Liver (tissue), 9 donors: ENCODE data around the gene DPEP3. TPM values are rescaled to one million over a fixed set of nuclear protein-coding genes. Genes with fewer than 3 reads are reported as not detected.

ENCODE experiments used
- DNase-seq: peaks from one replicate; pipeline ENCODE4 v3.0.0-alpha.2; 2017; ENCODE audit warnings: low spot score
- H3K27ac ChIP-seq, 2 donors: one replicate each; pipeline ENCODE4 v1.7.0; 2013; ENCODE audit warnings: inconsistent platforms in 2 of 2, low read length in 2 of 2, control low read depth in 1 of 2, low read depth in 1 of 2, mild to moderate bottlenecking in 1 of 2
- H3K27me3 ChIP-seq, 4 donors: one replicate each; pipeline versions ENCODE4 v1.6.1 to v1.7.0; 2013; ENCODE audit warnings: low read length in 3 of 4, inconsistent platforms in 1 of 4, mild to moderate bottlenecking in 1 of 4, moderate library complexity in 1 of 4; ENCODE audit not compliant: control insufficient read depth in 4 of 4, insufficient read depth in 4 of 4
- H3K36me3 ChIP-seq, 4 donors: one replicate each; pipeline versions ENCODE4 v1.6.1 to v1.7.0; 2013; ENCODE audit warnings: low read length in 3 of 4, mild to moderate bottlenecking in 3 of 4, low read depth in 1 of 4, moderate library complexity in 1 of 4; ENCODE audit not compliant: control insufficient read depth in 4 of 4, insufficient read depth in 3 of 4
- H3K4me1 ChIP-seq, 4 donors: one replicate each; pipeline versions ENCODE4 v1.6.1 to v1.7.0; 2013; ENCODE audit warnings: low read length in 3 of 4, mild to moderate bottlenecking in 3 of 4, moderate library complexity in 1 of 4; ENCODE audit not compliant: control insufficient read depth in 4 of 4, insufficient read depth in 4 of 4
- H3K4me3 ChIP-seq, 3 donors: one replicate each; pipeline versions ENCODE4 v1.6.1 to v1.7.0; 2013; ENCODE audit warnings: low read length in 3 of 3, control low read depth in 1 of 3, low read depth in 1 of 3, mild to moderate bottlenecking in 1 of 3
- H3K9ac ChIP-seq, 2 donors: one replicate each; pipeline ENCODE4 v1.7.0; 2013; ENCODE audit warnings: low read length in 2 of 2, mild to moderate bottlenecking in 2 of 2, moderate library complexity in 2 of 2, control low read depth in 1 of 2, low read depth in 1 of 2
- H3K9me3 ChIP-seq, 4 donors: one replicate each; pipeline versions ENCODE4 v1.6.1 to v1.7.0; 2013; ENCODE audit warnings: low read length in 3 of 4; ENCODE audit not compliant: control insufficient read depth in 4 of 4
- ATF3 ChIP-seq: IDR thresholded peaks from 2 replicates; pipeline ENCODE4 v1.6.1; 2016; ENCODE audit warnings: antibody characterized with exemption
- FOXA1 ChIP-seq: IDR thresholded peaks from 2 replicates; pipeline ENCODE4 v1.6.1; 2016; ENCODE audit warnings: antibody characterized with exemption
- FOXA2 ChIP-seq: IDR thresholded peaks from 2 replicates; pipeline ENCODE4 v1.6.1; 2016; ENCODE audit warnings: antibody characterized with exemption
- GABPA ChIP-seq, 2 donors: IDR thresholded peaks in 1 of 2; conservative IDR thresholded peaks in 1 of 2; 2 replicates each; pipeline ENCODE4 v1.6.1; 2016; ENCODE audit warnings: antibody characterized with exemption in 2 of 2, mild to moderate bottlenecking in 1 of 2, moderate library complexity in 1 of 2
- HNF4A ChIP-seq, 2 donors: conservative IDR thresholded peaks; 2 replicates each; pipeline ENCODE4 v1.6.1; 2016; ENCODE audit warnings: antibody characterized with exemption in 2 of 2, mild to moderate bottlenecking in 2 of 2
- HNF4G ChIP-seq: IDR thresholded peaks from 2 replicates; pipeline ENCODE4 v1.6.1; 2016; ENCODE audit warnings: antibody characterized with exemption
- JUND ChIP-seq, 2 donors: IDR thresholded peaks; 2 replicates each; pipeline ENCODE4 v1.6.1; 2016; ENCODE audit warnings: antibody characterized with exemption in 2 of 2
- MAX ChIP-seq: IDR thresholded peaks from 2 replicates; pipeline ENCODE4 v1.6.1; 2016; ENCODE audit warnings: antibody characterized with exemption
- NR2F2 ChIP-seq: IDR thresholded peaks from 2 replicates; pipeline ENCODE4 v1.6.1; 2016; ENCODE audit warnings: antibody characterized with exemption
- RAD21 ChIP-seq, 2 donors: IDR thresholded peaks; 2 replicates each; pipeline ENCODE4 v1.6.1; 2016; ENCODE audit warnings: antibody characterized with exemption in 2 of 2, mild to moderate bottlenecking in 2 of 2
- REST ChIP-seq: IDR thresholded peaks from 2 replicates; pipeline ENCODE4 v1.6.1; 2016; ENCODE audit warnings: antibody characterized with exemption, mild to moderate bottlenecking
- RXRA ChIP-seq, 2 donors: IDR thresholded peaks; 2 replicates each; pipeline ENCODE4 v1.6.1; 2017 to 2018; ENCODE audit warnings: antibody characterized with exemption in 2 of 2, mild to moderate bottlenecking in 1 of 2
- SP1 ChIP-seq: IDR thresholded peaks from 2 replicates; pipeline ENCODE4 v1.6.1; 2018; ENCODE audit warnings: antibody characterized with exemption, mild to moderate bottlenecking
- TAF1 ChIP-seq: conservative IDR thresholded peaks from 2 replicates; pipeline ENCODE4 v1.6.1; 2016; ENCODE audit warnings: antibody characterized with exemption, mild to moderate bottlenecking
- YY1 ChIP-seq: IDR thresholded peaks from 2 replicates; pipeline ENCODE4 v1.6.1; 2016; ENCODE audit warnings: antibody characterized with exemption, mild to moderate bottlenecking
- WGBS: extraction: QIAGEN DNeasy Blood & Tissue Kit; methylation state at CpG from one replicate; pipeline ENCODE4 v1.1.7; 2013; 5-methylcytosine and 5-hydroxymethylcytosine counted together
- polyA plus RNA-seq, 2 donors: library from polyadenylated mRNA; stranded (reverse) in 1 of 2; unstranded in 1 of 2; fragments of 200-250 nt in 1 of 2; fragments of >200 nt in 1 of 2; fragmentation: Nextera tagmentation in 1 of 2; extraction: Ambion mirVana in 1 of 2; gene quantifications; one replicate each; pipeline versions ENCODE4 v1.2.1 to v1.2.3, GENCODE V29; 2013 to 2015
- total RNA-seq, 2 donors: library from RNA; depleted of rRNA; stranded (reverse); fragments of >200 nt; gene quantifications; one replicate each; pipeline ENCODE4 v1.2.3, GENCODE V29; 2014
- TF ChIP-seq, protein P1 (sequence below): IDR thresholded peaks from 2 replicates; pipeline ENCODE4 v1.6.1; 2016; ENCODE audit warnings: antibody characterized with exemption
- TF ChIP-seq, protein P2 (sequence below): fragments of 150-350 bp; IDR thresholded peaks from 2 replicates; pipeline ENCODE4 v1.5.1; 2017; ENCODE audit warnings: improper control_type of control experiment, low read depth, low read length; ENCODE audit not compliant: missing input control
- donor health status: healthy.
- donor health status: healthy.
- donor health status: healthy.
- donor health status: healthy.
- donor health status: healthy.

DPEP3 gene
- total and polyA plus RNA-seq, 4 donors, result 0.08 to 0.37 (median 0.22) TPM; not detected in 1

GRCh38 chr16:67977005-67977404 is 3.3 kb downstream of the DPEP3 start:
- Histone ChIP-seq H3K4me1 (no peaks in the 10 kb centered on the region), H3K27ac (no peak overlapping the region), H3K4me3 (no peak overlapping the region), H3K27me3 (no peaks in the 10 kb centered on the region), H3K9me3 (no peaks in the 10 kb centered on the region), H3K36me3 (no peaks in the 10 kb centered on the region), H3K9ac (no peak overlapping the region)
- TF ChIP-seq, protein P1, sequence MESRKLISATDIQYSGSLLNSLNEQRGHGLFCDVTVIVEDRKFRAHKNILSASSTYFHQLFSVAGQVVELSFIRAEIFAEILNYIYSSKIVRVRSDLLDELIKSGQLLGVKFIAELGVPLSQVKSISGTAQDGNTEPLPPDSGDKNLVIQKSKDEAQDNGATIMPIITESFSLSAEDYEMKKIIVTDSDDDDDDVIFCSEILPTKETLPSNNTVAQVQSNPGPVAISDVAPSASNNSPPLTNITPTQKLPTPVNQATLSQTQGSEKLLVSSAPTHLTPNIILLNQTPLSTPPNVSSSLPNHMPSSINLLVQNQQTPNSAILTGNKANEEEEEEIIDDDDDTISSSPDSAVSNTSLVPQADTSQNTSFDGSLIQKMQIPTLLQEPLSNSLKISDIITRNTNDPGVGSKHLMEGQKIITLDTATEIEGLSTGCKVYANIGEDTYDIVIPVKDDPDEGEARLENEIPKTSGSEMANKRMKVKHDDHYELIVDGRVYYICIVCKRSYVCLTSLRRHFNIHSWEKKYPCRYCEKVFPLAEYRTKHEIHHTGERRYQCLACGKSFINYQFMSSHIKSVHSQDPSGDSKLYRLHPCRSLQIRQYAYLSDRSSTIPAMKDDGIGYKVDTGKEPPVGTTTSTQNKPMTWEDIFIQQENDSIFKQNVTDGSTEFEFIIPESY, result no peak
- TF ChIP-seq TAF1, result no peak
- TF ChIP-seq RXRA (IDR thresholded peaks at IDR 0.05), result no peak
- TF ChIP-seq HNF4A (conservative IDR thresholded peaks at IDR 0.05), result no peak
- TF ChIP-seq JUND (IDR thresholded peaks at IDR 0.05), result no peak
- no peak for TF ChIP-seq FOXA2
- TF ChIP-seq, protein P2, sequence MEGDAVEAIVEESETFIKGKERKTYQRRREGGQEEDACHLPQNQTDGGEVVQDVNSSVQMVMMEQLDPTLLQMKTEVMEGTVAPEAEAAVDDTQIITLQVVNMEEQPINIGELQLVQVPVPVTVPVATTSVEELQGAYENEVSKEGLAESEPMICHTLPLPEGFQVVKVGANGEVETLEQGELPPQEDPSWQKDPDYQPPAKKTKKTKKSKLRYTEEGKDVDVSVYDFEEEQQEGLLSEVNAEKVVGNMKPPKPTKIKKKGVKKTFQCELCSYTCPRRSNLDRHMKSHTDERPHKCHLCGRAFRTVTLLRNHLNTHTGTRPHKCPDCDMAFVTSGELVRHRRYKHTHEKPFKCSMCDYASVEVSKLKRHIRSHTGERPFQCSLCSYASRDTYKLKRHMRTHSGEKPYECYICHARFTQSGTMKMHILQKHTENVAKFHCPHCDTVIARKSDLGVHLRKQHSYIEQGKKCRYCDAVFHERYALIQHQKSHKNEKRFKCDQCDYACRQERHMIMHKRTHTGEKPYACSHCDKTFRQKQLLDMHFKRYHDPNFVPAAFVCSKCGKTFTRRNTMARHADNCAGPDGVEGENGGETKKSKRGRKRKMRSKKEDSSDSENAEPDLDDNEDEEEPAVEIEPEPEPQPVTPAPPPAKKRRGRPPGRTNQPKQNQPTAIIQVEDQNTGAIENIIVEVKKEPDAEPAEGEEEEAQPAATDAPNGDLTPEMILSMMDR, result no peak
- TF ChIP-seq HNF4G, result no peak
- no peak for TF ChIP-seq REST
- TF ChIP-seq RAD21 (IDR thresholded peaks at IDR 0.05), result no peak
- no peak for TF ChIP-seq GABPA (IDR thresholded peaks at IDR 0.05 in 1 of 2, conservative IDR thresholded peaks at IDR 0.05 in 1 of 2)
- no peak for TF ChIP-seq FOXA1
- TF ChIP-seq ATF3, result no peak
- no peak for TF ChIP-seq YY1
- TF ChIP-seq NR2F2, result no peak
- no peak for TF ChIP-seq MAX
- no peak for DNase-seq
- WGBS, result 69% methylated on average over 5 of the region's 5 CpGs

GRCh38 chr16:67976205-67976604 is 4.1 kb downstream of the DPEP3 start:
- TF ChIP-seq HNF4A (conservative IDR thresholded peaks at IDR 0.05), result no peak
- TF ChIP-seq, protein P2, result no peak
- no peak for TF ChIP-seq YY1
- no peak for TF ChIP-seq RAD21 (IDR thresholded peaks at IDR 0.05)
- TF ChIP-seq SP1, result no peak
- no peak for TF ChIP-seq ATF3
- no peak for TF ChIP-seq TAF1
- TF ChIP-seq, protein P1, result no peak
- 99% methylated on average over 2 of the region's 2 CpGs for WGBS
- no peaks in the 10 kb centered on the region for H3K27me3 ChIP-seq

More at GRCh38 chr16:67976205-67976604, 4.1 kb downstream of the DPEP3 start:
- Histone ChIP-seq H3K4me1 (no peaks in the 10 kb centered on the region), H3K9me3 (no peaks in the 10 kb centered on the region), H3K4me3 (no peak overlapping the region), H3K9ac (no peak overlapping the region), H3K27ac (no peak overlapping the region), H3K36me3 (no peaks in the 10 kb centered on the region)
- no peak for DNase-seq
